GM18858 (cell line): ENCODE data around the gene GAS2L1.

Experiments used
- ATAC-seq: cut with Tn5 transposase; IDR thresholded peaks from one replicate; pipeline ENCODE4 v1.9.1; 2021; ENCODE audit not compliant: unreplicated experiment

Gene GAS2L1

DNA sequence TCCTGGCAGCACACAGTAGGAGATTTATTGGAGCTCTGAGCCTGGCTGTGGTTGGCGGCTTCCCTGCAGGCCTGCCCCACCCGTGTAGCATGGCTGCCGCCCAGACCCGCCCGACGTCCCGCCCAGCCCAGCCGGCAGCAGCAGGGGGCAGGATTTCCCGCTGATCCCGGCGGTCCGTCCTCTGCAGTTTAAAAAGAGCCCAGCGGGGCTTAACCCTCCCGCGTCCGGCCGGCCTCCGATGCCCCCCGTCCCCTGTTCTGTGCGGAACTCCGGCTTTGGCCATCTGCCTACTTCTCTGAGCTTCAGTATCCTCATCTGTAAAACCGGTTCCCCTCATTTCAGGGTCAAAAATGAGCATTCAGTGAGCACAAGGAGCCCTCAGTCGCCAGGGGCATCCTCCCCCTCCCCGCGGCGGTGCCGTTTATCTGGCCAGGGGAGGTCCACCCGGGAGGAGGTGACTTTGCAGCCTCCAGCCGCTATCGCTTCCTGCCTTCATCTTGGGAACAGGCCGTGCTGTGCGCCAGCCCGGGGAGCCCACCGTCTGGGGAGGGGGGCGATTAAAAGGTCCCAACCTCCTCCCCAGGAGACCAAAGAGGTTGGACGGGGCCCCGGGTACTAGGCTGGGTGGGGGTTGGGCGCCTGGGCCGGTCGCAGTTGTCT, at the start of gene GAS2L1:
Gene GAS2L1, plus strand, starts transcription at position 476 of the 660 bp plus-strand sequence. CDS start 1,456 bp downstream, outside the sequence.
- ATAC-seq: no peak

DNA sequence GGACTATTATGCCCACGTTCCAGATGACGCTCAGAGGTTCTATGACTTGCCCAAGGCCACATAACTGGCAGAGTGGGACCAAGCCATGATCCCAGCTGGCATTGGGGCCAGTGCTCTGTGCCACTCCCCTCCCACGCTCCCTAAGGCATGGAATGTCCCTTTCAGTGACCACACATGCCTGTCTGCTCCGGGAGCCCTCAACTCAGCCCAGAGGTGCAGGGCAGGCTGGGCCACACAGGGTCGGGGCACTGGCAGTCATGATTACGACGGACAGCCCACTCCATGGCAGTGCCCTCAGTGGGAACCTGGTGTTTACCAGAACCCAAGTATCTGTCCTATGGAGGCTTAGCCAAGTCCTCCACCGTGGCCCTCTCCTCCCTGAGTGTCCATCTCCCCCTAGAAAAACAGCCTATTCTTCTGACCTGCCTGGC, 48.7 kb upstream of the GAS2L1 start:
- no peak for ATAC-seq

DNA sequence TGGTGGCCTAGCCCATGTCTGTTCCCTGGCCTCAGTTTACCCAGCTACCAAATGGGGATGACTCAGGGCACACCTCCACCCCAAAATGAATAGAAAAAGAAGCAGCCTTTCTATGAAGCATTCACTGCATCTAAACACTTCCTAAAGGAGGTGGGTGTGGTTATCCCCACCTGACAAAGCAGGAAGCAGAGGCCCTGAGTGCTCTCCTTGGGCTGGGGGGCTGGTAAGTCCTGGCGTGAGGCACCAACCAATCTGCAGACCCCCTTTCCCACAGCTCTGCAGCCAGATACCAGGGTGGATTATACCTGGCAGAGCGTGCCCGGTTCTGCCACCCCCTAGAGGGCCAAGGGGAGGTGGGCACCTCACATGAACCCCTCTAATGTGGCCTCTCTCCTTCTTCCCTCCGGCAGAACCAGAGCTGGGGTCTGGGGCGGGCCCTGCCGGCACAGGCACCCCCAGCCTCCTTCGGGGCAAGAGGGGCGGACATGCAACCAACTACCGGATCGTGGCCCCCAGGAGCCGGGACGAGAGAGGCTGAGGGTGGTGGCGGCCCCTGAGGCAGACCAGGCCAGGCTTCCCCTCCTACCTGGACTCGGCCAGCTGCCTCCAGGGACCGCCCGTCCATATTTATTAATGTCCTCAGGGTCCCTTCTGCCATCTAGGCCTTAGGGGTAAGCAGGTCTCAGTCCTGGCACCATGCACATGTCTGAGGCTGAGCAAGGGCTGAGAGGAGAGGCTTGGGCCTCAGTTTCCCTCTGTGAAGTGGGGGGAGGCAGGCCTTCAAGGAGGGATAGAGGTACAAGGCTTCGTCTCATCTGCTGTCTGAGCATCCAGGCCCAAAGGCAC, 47.8 kb upstream of the GAS2L1 start:
- ATAC-seq: no peak

DNA sequence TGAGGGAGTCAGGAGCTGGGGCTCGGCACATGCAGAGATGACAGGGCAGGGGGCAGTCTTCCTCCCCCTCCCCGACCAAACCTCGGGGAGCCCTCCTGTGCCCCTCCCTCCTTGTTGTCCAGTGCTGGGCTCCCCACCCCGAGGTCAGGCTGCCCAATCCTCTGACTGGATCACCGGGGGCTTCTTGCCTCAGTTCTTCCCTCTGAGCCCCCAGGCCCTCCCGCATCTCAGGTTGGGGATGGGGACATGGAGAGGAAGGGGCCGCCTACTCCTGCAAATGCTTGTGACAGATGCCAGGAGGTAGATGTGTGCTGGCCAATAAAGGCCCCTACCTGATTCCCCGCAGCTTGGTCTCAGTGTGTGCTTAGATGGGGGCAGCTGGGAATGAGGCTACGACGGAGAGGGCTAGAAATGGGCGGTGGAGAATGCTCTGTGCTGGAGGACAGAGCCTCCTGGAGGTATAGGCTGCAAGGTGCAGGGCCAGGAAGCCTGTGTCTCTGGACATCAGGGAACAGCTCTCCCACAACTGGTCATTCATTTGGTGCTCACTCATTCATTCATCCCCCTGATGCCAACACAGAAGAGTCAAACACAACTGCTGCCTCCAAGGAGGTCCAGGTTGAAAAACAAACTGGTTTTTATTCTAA, 47.1 kb upstream of the GAS2L1 start:
- ATAC-seq: no peak

DNA sequence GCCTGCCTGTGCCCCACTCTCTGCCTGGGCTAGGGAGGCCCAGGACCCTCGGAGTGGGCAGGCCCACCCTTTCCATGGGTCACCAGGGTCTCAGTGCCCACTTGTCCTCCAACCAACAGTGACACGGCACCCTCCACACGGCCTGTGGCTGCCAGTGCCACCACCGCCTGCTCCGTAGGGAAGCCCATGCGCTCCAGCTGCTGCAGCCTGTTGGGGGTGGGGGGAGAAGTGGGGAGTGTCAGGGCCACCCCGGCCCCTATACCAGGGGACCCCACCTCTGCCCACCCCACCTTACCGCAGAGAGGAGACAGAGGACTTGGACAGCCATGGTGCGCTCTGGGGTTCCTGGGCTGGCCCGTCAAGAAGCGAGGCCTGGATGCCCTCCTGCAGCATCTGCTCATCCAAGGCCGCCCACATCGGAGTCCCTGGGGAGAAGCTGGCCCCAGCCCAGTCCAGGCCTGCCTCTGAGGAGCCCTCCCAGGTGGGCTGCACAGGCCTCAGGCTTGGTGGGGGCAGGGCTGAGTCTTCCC, 46.4 kb upstream of the GAS2L1 start:
- ATAC-seq: no peak

DNA sequence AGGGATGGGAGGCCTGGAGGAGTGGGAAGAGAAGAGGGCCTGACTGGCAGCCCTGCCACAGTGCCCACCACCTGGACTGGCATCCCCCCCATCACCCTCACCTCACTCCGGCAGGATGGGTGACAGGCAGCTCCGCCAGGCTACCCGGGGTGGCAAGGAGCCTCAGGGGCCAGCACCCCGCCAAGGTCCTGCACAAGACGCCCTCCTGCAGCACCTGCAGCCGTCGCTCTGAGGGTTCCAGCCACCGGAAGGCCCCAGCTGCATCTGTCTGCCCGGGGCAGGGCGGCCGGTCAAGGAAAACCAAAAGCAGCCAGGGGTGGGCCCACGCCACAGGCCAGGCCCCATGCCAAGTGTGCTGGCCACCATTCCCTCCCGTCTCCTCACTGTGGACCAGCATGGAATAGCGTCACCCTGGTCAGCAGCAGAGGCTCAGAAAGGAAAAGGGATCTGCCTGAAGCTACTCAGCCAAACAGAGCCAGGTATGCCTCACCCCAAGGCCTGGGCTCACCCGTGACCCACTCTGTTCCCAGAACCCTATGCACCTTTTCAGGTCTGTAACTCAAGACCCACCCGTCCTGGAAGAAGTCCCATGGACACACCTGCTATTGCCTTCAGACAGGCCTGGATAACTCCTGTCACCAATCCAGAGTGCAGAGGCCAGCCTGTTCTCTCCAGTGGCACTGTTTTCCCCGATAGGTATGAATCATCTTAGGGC, 45.7 kb upstream of the GAS2L1 start:
- no peak for ATAC-seq

DNA sequence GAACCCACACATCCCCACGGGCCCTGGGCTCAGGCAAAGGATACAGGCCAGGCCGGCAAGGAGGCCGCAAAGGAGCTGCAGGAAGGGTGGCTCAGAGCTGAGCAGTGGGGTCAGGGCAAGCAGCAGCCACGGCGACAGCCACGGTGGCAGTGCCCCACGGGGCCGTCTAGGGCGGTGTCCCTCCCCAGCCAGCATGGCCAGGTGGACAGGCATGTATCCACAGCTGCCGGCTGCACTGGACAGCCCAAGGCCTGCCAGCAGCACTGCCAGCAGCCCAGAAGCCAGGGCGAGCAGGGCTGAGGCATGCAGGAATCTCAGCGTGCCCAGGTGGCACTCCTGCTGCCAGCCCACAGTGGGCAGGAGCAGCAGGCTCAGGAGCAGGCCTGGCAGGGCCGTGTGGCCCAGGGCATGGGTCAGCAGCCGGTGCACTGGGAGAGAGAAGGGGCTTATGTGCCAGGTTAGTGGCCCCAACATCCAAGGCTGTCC, 42.6 kb upstream of the GAS2L1 start:
- no peak for ATAC-seq

DNA sequence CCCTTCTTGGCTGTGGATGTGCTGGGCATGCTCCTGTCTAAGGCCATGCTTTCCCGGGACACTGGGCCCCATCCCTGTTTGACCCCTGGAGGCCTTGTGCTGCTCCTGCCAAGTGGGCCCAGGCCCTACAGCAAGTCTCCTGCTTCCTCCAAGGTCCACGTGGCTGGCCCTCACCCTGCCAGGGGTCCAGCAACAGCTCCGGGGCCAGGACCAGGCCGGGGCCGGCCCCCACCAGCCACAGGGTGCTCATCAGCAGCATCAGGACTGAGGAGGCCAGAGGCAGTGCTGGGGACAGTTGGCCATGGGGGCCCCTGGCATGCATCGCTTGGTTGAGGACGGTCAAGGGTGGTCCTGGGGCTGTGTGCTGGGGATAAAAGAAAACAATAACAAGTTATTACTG, 41.1 kb upstream of the GAS2L1 start:
- ATAC-seq: no peak

DNA sequence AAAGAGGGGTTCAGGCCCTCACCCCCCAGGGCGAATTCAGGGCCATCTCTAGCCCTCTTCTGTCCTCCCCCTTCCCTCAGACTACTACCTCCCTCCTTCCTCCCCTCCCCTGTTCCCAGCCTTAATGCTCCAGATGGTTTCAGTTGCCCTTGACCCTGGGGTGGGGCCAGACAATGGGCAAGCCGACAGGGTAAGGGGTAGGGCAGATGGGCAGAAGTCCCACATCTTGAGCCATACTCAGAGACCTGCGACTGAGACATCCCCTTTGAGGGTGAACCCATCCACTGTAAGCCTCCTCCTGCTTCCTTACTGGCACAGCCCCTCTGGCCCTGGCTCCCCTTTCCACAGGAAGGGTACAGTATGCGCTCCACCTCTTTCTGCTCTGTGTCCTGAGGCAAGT, 40.5 kb upstream of the GAS2L1 start:
- no peak for ATAC-seq

DNA sequence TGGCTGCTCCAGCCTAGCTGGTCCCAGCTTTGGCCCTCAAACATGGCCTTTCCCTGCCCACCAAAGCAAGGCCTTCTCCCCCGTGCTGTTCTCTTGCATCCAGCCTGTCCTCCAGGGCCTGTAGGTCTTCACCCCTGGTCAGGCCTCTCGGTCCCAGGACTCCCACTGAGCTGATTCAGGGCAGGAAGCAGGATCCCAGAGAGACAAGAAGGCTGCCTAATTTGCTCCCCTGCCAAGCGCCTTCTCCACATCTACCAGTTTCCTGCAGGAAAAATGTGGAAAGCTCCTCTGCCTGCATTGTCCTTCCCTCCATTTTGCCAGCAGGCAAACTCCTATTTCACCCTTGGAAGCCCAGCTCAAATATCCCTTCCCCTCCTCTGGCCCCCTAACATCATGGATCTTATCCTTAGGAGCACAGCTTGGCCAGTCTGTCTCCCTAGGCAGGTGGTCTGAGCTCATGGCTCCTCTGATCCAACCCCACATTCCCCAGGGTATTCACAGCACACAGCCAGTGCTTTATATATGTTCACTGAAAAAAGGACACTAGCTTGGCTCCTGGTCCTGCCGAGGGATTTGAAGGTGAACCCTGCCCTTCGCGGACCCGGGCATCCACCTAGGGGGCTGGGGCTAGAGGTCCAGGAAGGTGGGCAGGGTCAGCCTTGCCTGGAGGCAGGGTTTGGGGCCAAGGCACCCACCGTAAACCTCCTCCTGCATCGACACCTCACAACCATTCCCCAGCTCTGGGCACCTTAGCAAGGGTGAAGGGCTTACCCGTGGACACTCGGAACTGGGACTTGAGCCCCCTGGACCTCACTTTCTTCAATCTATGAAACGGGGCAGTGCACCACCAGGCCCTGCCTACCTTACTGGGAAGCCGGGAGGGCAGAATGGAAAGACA, 39.6 kb upstream of the GAS2L1 start:
- ATAC-seq: no peak

DNA sequence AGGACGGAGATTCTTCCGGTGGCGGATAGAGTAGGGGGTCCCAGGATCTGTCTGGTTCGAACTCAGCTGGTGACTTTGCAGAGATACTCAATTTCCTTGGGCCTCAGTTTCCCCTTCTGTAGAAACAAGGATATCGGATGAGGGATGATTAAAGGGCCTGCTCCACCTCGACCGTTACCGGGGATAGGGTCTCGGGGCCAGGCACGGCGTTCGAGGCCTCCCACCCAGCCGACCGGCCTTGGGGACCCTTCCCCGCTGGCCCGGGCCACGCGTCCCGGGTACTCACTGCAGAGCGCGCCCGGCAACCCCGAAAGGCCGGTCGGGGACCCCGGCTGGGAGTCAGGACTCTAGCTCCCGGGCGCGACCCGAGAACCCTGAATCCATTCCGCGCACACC, 39.0 kb upstream of the GAS2L1 start:
- ATAC-seq: no peak

DNA sequence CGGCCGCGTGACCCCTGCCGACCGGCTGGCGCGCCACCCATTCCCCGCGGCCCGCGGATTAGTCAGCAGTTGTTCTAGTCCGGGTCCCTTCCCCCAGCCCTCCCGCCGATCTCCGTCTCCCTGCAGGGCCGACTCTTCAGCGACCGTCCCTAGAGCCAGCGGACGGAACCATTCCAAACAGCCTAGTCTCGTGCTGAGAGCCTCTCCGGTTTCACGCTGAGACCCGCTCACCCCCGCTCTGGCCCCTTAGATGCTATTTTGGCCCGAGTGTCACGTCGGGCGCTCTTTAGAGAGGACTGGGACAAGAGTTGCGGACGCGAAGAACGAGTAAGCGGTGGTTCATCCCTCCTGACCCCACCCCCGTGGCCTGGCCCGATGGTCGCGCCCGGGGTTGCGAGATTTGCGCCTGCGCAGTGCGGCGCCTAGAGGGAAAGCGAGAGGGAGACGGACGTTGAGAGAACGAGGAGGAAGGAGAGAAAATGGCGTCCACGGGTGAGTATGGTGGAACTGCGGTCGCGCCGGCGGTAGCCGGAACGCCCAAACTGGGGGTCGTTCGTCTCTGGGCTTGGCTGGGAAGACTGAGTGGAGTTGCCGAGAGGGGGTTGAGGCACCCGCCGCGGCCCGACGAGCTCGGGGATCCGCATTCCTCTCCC, 38.5 kb upstream of the GAS2L1 start, which contains the start of the genes EWSR1 and RHBDD3:
Gene EWSR1, plus strand, starts transcription at position 411 of the 653 bp plus-strand sequence. Its CDS starts 69 bp downstream, at position 480.
Gene RHBDD3, minus strand, starts transcription at position 124 of the 653 bp plus-strand sequence. CDS start 2,355 bp downstream, outside the sequence.
- peak; percentile 57 for ATAC-seq

DNA sequence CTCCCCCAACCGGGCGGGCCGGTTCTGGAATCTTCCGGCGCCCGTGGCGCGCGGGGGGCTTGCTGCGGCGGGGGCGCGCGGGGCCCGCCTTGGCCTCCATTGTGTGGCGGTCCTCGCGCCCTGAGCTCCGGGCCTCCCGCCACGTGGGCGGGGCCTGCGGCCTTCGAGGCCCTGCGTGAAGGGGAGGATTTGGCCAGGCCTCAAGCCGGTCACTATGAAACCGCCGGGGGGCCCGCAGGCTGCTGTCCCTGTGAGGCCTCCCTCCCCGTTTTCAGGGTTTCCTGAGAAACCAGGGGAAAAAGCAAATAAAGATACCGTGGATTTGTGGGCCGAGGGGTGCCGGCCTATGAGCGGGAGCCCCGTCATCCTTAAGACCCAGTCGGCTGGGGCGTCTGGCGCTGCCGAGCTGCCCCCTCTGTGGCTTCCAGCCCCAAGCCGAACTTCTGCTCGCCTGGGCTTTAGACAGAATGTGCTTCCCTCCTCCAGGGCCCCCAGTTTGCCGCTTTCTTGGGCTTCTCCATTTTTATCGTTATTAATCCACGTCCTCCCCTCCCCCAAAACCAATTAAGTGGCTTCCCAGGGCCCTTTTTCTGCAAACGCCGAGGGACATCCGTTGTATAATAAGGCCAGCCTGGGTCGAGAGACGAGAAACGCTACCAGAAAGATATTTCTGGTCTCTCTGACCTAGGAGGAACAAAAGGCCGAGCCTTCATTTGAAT, 37.8 kb upstream of the GAS2L1 start:
- ATAC-seq: peak; percentile 7

DNA sequence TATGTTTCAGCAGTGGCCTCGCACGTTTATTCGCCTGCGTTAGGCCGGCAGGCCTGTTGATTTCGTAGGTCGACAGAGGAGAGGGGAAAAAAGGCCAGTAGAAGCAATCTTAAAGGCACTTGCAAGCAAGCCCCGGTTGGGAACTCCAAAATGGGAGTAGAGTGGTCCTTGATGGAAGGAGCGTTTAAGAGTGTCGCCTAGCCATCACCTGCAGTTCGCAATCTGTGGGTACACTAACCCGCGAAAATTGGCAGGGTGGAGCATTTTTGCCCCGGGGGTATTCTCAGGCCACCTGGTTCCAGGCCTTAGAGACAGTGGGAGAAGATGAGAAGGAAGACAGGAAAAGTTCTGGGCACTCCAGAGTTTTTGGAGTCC, 37.2 kb upstream of the GAS2L1 start:
- no peak for ATAC-seq

DNA sequence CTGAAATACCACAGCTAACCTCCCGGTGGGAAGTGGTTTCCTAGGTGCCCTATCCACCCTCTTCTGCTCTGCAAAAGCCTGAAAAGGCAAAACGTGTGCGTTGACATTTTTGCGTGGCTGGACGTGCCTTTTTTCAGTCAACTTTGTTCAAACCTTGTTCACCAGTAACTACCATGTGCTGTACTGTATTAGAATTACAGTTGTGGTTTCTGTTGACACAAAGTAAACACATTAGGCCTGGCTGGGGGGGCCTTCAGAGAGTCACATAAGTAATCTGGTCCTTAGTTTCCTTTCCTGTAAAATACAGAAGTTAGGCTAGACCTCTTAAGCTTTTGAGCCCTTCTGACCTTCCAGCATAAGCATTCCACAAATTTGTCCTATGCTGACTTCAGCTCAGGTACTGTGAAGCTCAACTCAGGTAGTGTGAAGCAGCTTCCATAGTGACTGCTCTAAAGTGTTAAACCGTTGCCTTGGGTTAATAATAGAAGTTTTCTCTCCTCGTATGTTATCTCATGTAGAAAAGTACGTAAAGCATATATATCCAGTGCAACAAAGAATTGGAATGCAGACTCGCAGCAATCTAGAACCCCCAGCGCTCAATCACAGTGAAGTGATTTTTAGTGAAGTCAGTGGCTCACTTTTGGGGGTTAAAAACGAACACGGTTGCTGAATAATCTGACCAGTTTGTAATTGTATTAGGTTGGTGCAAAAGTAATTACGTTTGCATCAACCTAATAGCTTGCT, 36.5 kb upstream of the GAS2L1 start:
- no peak for ATAC-seq

DNA sequence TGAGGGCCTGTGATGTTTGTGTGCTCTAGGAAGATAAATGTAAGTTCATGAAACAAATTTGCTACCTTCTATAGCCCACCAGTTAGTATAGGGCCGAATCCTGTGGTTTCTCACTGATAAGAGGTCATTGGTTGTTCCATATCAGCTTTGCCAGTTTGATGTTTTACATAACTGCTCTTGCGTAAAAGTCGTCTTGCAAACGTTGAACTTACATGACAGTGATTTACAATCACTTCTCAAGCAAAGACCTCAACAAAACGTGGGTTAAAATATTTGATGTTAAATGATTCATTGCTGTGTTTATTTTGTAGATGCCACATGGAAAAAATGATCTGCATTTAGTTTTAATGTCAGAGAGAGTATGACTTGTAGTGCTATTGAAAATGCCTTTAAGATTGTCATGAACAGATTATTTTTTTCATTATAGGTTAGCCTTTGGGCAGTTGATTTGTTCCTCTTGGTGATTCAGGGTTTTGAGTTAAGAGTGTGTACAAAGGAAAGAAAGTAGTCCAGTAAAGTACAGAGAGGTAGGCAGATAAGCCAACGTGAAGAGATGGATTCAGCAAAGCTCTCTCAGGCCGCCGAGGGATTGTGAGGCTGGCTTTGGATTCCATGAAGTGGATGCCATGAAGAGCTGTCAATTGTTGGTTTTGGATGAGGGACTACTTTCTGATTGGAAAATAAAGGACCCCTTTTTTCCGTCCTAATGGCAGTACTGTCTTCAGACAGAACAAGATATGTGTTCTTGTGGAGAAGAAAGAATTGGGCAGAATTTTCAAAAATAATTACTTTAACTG, 35.8 kb upstream of the GAS2L1 start:
- ATAC-seq: no peak

DNA sequence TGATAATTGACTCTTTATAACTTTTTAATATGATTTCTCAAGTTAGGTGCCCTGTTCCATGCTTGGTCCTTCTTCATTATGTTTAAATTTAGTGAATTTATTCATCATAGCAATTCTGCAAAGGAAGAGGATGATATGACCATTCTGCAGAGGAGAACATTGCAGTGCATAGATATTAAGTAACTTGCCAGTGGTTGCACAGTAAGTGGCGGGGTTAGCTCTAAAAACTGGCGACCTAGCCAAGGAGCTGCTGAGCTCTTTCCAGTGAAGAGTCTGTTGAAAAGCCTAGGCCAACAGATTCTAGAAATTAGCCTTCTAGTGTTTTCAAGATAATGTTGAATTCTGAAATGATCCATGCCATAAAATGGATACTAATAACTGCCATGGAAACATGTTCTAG, 33.8 kb upstream of the GAS2L1 start:
- ATAC-seq: no peak
